COLO668 (cell line): Measurements from ENCODE around the gene GABBR2.
"Not testable (repeated sequence)": the region's sequence is repeated elsewhere in the genome, so short reads cannot be mapped to it uniquely, and the experiment has no call there.

Experiments used
- DNase-seq: peaks from one replicate; lab custom pipeline; 2025; ENCODE audit not compliant: unreplicated experiment; lab: John Stamatoyannopoulos, UW

Gene GABBR2

GRCh38 chr9:98688710-98689495, 19.8 kb downstream of the GABBR2 start:
- DNase-seq: no peak

- no peak for DNase-seq
Observed at GRCh38 chr9:98687911-98688310, 20.8 kb downstream of the GABBR2 start.

GRCh38 chr9:98686961-98687855, 21.5 kb downstream of the GABBR2 start:
- DNase-seq: no peak

- DNase-seq: not testable (repeated sequence)
Observed at GRCh38 chr9:98684816-98685215, 23.9 kb downstream of the GABBR2 start.

- DNase-seq: no peak
Observed at GRCh38 chr9:98678244-98678842, 30.4 kb downstream of the GABBR2 start.

GRCh38 chr9:98673681-98674080, 35.1 kb downstream of the GABBR2 start:
- no peak for DNase-seq

GRCh38 chr9:98667005-98667640, 41.6 kb downstream of the GABBR2 start:
- DNase-seq: no peak

GRCh38 chr9:98665501-98665900, 43.2 kb downstream of the GABBR2 start:
- no peak for DNase-seq

GRCh38 chr9:98660541-98660940, 48.2 kb downstream of the GABBR2 start:
- no peak for DNase-seq

- no peak for DNase-seq
Observed at GRCh38 chr9:98658951-98659351, 49.8 kb downstream of the GABBR2 start.

GRCh38 chr9:98657897-98658296, 50.8 kb downstream of the GABBR2 start:
- no peak for DNase-seq

GRCh38 chr9:98656511-98656910, 52.2 kb downstream of the GABBR2 start:
- no peak for DNase-seq

GRCh38 chr9:98655428-98655827, 53.3 kb downstream of the GABBR2 start:
- DNase-seq: not testable (repeated sequence)

GRCh38 chr9:98654247-98654646, 54.5 kb downstream of the GABBR2 start:
- peak; percentile 77 for DNase-seq

- DNase-seq: no peak
Observed at GRCh38 chr9:98652741-98653140, 56.0 kb downstream of the GABBR2 start.

GRCh38 chr9:98652302-98652701, 56.4 kb downstream of the GABBR2 start:
- no peak for DNase-seq

- DNase-seq: no peak
Observed at GRCh38 chr9:98647236-98647635, 61.5 kb downstream of the GABBR2 start.

GRCh38 chr9:98644011-98644410, 64.7 kb downstream of the GABBR2 start:
- no peak for DNase-seq

- DNase-seq: no peak
Observed at GRCh38 chr9:98642661-98643312, 65.9 kb downstream of the GABBR2 start.

GRCh38 chr9:98641695-98642094, 67.0 kb downstream of the GABBR2 start:
- DNase-seq: no peak

GRCh38 chr9:98640394-98640793, 68.3 kb downstream of the GABBR2 start:
- DNase-seq: no peak
